K562 (cell line): ENCODE data around the gene C20orf173.

Experiments
- MXI1 ChIP-seq: IDR thresholded peaks from 2 replicates; pipeline ENCODE4 v1.6.1; 2011; ENCODE audit warnings: low read depth, mild to moderate bottlenecking, improper control_type of control experiment, low read length
- RBM22 ChIP-seq: fragments of 200-400 bp; formaldehyde crosslinking; IDR thresholded peaks from 2 replicates; pipeline ENCODE4 v1.6.1; 2018; ENCODE audit warnings: low read length, low read depth; ENCODE audit not compliant: poor library complexity, severe bottlenecking
- TF ChIP-seq, protein P1 (sequence below), 3 experiments: IDR thresholded peaks in 2 of 3; conservative IDR thresholded peaks in 1 of 3; 2 replicates each; pipeline ENCODE4 v1.5.1; 2011 to 2012; ENCODE audit warnings: low read length in 3 of 3, mild to moderate bottlenecking in 3 of 3, control low read depth in 2 of 3, improper control_type of control experiment in 1 of 3, inconsistent platforms in 1 of 3, low read depth in 1 of 3, mixed read lengths in 1 of 3, moderate library complexity in 1 of 3; ENCODE audit not compliant: insufficient read depth in 2 of 3
- TF ChIP-seq, protein P2 (sequence below): fragments of 250-450 bp; sonication (Bioruptor Pico); IDR thresholded peaks from 2 replicates; pipeline ENCODE4 v1.4.0; 2020; ENCODE audit warnings: mild to moderate bottlenecking

DNA sequence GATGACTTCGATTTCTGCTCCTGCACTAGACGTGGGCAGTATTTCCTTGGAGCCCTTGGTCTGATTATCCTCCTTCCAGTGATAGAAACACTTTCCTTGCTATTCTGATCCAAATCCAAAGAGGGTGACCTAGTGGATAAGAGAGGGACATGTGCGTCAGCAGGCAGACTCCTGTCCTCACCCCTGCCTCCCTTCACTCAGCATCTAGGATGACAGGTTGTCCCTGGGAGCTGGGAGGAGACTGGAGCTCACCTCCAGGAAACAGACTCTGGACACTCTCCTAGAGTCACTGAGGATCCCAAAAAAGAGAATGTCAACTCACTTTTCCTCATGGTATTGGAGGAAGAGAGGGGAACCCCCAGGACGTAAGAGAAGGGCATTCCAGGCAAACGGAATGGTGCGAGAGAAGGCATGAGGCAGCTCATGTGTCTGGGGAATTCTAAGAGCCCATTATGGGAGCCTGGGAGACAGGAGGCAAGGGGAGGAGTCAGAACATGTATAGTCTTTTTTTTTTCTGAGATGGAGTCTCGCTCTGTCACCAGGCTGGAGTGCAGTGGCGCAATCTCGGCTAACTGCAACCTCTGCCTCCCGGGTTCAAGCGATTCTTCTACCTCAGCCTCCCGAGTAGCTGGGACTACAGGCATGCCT, 2.2 kb downstream of the C20orf173 start:
- no peak for TF ChIP-seq MXI1
- TF ChIP-seq, protein P1, sequence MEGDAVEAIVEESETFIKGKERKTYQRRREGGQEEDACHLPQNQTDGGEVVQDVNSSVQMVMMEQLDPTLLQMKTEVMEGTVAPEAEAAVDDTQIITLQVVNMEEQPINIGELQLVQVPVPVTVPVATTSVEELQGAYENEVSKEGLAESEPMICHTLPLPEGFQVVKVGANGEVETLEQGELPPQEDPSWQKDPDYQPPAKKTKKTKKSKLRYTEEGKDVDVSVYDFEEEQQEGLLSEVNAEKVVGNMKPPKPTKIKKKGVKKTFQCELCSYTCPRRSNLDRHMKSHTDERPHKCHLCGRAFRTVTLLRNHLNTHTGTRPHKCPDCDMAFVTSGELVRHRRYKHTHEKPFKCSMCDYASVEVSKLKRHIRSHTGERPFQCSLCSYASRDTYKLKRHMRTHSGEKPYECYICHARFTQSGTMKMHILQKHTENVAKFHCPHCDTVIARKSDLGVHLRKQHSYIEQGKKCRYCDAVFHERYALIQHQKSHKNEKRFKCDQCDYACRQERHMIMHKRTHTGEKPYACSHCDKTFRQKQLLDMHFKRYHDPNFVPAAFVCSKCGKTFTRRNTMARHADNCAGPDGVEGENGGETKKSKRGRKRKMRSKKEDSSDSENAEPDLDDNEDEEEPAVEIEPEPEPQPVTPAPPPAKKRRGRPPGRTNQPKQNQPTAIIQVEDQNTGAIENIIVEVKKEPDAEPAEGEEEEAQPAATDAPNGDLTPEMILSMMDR (IDR thresholded peaks at IDR 0.05 in 2 of 3, conservative IDR thresholded peaks at IDR 0.05 in 1 of 3; ENCODE audit: insufficient read depth in 2 of 3, low read depth in 1 of 3, low read length in 3 of 3): no peak
- no peak for TF ChIP-seq RBM22
- TF ChIP-seq, protein P2, sequence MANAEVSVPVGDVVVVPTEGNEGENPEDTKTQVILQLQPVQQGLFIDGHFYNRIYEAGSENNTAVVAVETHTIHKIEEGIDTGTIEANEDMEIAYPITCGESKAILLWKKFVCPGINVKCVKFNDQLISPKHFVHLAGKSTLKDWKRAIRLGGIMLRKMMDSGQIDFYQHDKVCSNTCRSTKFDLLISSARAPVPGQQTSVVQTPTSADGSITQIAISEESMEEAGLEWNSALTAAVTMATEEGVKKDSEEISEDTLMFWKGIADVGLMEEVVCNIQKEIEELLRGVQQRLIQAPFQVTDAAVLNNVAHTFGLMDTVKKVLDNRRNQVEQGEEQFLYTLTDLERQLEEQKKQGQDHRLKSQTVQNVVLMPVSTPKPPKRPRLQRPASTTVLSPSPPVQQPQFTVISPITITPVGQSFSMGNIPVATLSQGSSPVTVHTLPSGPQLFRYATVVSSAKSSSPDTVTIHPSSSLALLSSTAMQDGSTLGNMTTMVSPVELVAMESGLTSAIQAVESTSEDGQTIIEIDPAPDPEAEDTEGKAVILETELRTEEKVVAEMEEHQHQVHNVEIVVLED (CRISPR knock-in tag): no peak
